ENCODE results near the gene ZMIZ2.

- TF ChIP-seq CTCF (conservative IDR thresholded peaks at IDR 0.05; ENCODE audit: low read depth in 2 of 2) (no peak), ETS1 (IDR thresholded peaks at IDR 0.05) (no peak)
Measured at GRCh38 chr7:44793919-44794318, 45.3 kb downstream of the ZMIZ2 start.

Measured in GM23338 (cell line).